D721Med (cell line): ENCODE measurements around the gene CTBP2.

ENCODE experiments used
- DNase-seq: peaks from one replicate; pipeline ENCODE4 v3.0.0; 2011; ENCODE audit warnings: low spot score; ENCODE audit not compliant: insufficient read length
- FAIRE-seq: peaks from 2 replicates; lab custom pipeline; 2011; peaks lifted over from hg19 to GRCh38; lab: Jason Lieb, UNC
- CTCF ChIP-seq: IDR thresholded peaks from 2 replicates; pipeline ENCODE4 v1.5.1; 2012; ENCODE audit warnings: mild to moderate bottlenecking, control low read depth; ENCODE audit not compliant: insufficient read depth; ENCODE audit errors: missing control alignments

The CTBP2 gene

GRCh38 chr10:125080296-125080695 lies 80.1 kb downstream of the CTBP2 start:
- FAIRE-seq (no peak), DNase-seq (no peak)
- TF ChIP-seq CTCF, result no peak

- TF ChIP-seq CTCF, result no peak
- FAIRE-seq (no peak), DNase-seq (no peak)
Observed at GRCh38 chr10:125079091-125079600, 81.2 kb downstream of the CTBP2 start.

- no peak for TF ChIP-seq CTCF
- no peak for FAIRE-seq
Observed at GRCh38 chr10:125076891-125077541, 83.3 kb downstream of the CTBP2 start.

GRCh38 chr10:125076121-125076825 lies 84.1 kb downstream of the CTBP2 start:
- no peak for TF ChIP-seq CTCF
- DNase-seq (no peak), FAIRE-seq (no peak)

More at GRCh38 chr10:125076891-125077541, 83.3 kb downstream of the CTBP2 start:
- DNase-seq, result no peak

DNA sequence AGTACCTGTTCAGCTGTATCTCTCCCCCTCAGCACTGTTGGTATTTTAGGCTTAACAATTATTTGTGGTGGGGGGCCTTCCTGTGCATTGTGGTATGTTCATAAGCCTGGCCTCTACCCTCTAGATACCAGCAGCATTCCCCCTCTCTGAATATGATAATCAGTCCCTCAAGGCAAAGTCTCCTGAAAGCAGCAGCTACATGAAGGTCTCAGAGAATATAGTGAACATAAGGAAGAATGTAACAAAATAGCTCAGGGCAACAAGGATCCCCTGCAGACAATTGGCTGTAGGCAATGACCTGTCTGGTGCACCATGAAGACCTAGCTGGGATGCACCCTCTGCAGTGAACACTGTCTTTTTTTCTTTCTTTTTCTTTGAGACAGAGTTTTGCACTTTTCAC lies 86.4 kb downstream of the CTBP2 start:
- FAIRE-seq, result no peak
- no peak for DNase-seq
- no peak for TF ChIP-seq CTCF

- FAIRE-seq (no peak), DNase-seq (no peak)
- TF ChIP-seq CTCF, result no peak
Observed at GRCh38 chr10:125072794-125073193, 87.6 kb downstream of the CTBP2 start.

DNA sequence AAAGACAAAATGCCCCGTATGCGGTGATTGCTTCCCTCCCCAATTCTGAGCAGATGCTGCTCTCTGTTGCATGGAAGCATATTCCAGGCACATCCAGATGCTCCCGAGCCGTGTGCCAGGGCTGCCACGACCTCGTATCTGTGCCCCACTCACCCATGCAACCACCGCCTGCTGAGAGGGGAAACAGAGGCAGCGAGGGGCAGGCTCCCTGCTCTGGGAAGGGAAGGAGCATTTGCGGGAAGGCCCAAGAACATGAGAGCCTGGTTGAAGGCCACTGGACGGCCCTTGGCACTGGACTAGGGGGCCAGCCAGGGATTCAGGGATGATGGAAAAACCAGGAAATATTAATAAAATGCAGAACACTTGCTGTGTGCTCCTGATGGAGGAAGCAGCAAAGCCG lies 89.4 kb downstream of the CTBP2 start:
- DNase-seq, result no peak
- FAIRE-seq, result no peak
- TF ChIP-seq CTCF, result no peak
